Smooth muscle cell (in vitro differentiated cells): ENCODE measurements around the gene NT5C3A. TPM values are rescaled to one million over a fixed set of nuclear protein-coding genes. Genes with fewer than 3 reads are reported as not detected.
"Not testable (repeated sequence)": the region's sequence is repeated elsewhere in the genome, so short reads cannot be mapped to it uniquely, and the experiment has no call there.

ENCODE experiments used
- DNase-seq: peaks from one replicate; lab custom pipeline; 2025; ENCODE audit not compliant: unreplicated experiment; lab: John Stamatoyannopoulos, UW
- H2AFZ ChIP-seq: fragments of 200-600 bp; sonication (generic); 2 replicates; pipeline ENCODE4 v1.6.0; 2016; ENCODE audit warnings: antibody characterized with exemption, low read depth, mild to moderate bottlenecking
- H3F3A ChIP-seq: fragments of 200-600 bp; sonication (generic); 2 replicates; pipeline ENCODE4 v1.6.0; 2017; ENCODE audit warnings: antibody characterized with exemption, low read depth
- H3K27ac ChIP-seq: fragments of 200-600 bp; sonication (generic); 2 replicates; pipeline ENCODE4 v1.5.1; 2016; ENCODE audit warnings: low read depth, mild to moderate bottlenecking
- H3K27me3 ChIP-seq: fragments of 200-600 bp; sonication (generic); 2 replicates; pipeline ENCODE4 v1.6.1; 2016; ENCODE audit warnings: low read depth, mild to moderate bottlenecking
- H3K36me3 ChIP-seq: fragments of 200-600 bp; sonication (generic); 2 replicates; pipeline ENCODE4 v1.5.1; 2016; ENCODE audit warnings: low read depth
- H3K4me1 ChIP-seq: fragments of 200-600 bp; sonication (generic); 2 replicates; pipeline ENCODE4 v1.5.1; 2016; ENCODE audit warnings: low read depth
- H3K4me2 ChIP-seq: fragments of 200-600 bp; sonication (generic); 2 replicates; pipeline ENCODE4 v1.6.0; 2016; ENCODE audit warnings: mild to moderate bottlenecking
- H3K4me3 ChIP-seq: fragments of 200-600 bp; sonication (generic); 2 replicates; pipeline ENCODE4 v1.5.1; 2016; ENCODE audit warnings: mild to moderate bottlenecking
- H3K79me2 ChIP-seq: fragments of 200-600 bp; sonication (generic); 2 replicates; pipeline ENCODE4 v1.6.0; 2016; ENCODE audit warnings: low read depth, mild to moderate bottlenecking
- H3K9ac ChIP-seq: fragments of 200-600 bp; sonication (generic); 2 replicates; pipeline ENCODE4 v1.6.0; 2016; ENCODE audit warnings: low read depth
- H3K9me3 ChIP-seq: fragments of 200-600 bp; sonication (generic); replicated peaks from 2 replicates; pipeline ENCODE4 v1.5.1; 2016; ENCODE audit warnings: low read depth
- H4K20me1 ChIP-seq: fragments of 200-600 bp; sonication (generic); 2 replicates; pipeline ENCODE4 v1.6.0; 2016; ENCODE audit warnings: low read depth
- WGBS: methylation state at CpG from one replicate; pipeline ENCODE4 v1.1.7; 2016; ENCODE audit warnings: low lambda C conversion rate; 5-methylcytosine and 5-hydroxymethylcytosine counted together
- polyA plus RNA-seq: library from polyadenylated mRNA; unstranded; fragments of >200 nt; fragmentation: Nextera tagmentation; extraction: Ambion mirVana; gene quantifications from 2 replicates; pipeline ENCODE4 v1.2.1, GENCODE V29; 2016
- total RNA-seq: library from RNA; depleted of rRNA; stranded (reverse); fragments of >200 nt; gene quantifications from 2 replicates; pipeline ENCODE4 v1.2.3, GENCODE V29; 2014

NT5C3A gene
- total and polyA plus RNA-seq, 2 experiments from 2014 or later: 12.9 to 25.4 TPM

GRCh38 chr7:32979902-32980301 lies 82.7 kb downstream of the NT5C3A start:
- not testable (repeated sequence) for H3K4me1 ChIP-seq, H4K20me1 ChIP-seq, H3K4me3 ChIP-seq, H3F3A ChIP-seq, H3K27me3 ChIP-seq, H3K9ac ChIP-seq, H3K36me3 ChIP-seq, H3K4me2 ChIP-seq, DNase-seq, H2AFZ ChIP-seq, H3K9me3 ChIP-seq, H3K79me2 ChIP-seq
- 40% methylated on average over 2 of the region's 2 CpGs for WGBS
- peak overlapping the region; percentile 60 for H3K27ac ChIP-seq

GRCh38 chr7:32979246-32979645 lies 83.3 kb downstream of the NT5C3A start:
- not testable (repeated sequence) for H3F3A ChIP-seq, H3K9me3 ChIP-seq, H2AFZ ChIP-seq, H3K4me3 ChIP-seq, H4K20me1 ChIP-seq, H3K79me2 ChIP-seq, H3K27me3 ChIP-seq, H3K36me3 ChIP-seq, H3K4me1 ChIP-seq, H3K9ac ChIP-seq, DNase-seq
- H3K27ac ChIP-seq: peak overlapping the region; percentile 60
- H3K4me2 ChIP-seq: peak overlapping the region; percentile 6
- WGBS: 73% methylated on average over 6 of the region's 6 CpGs

- not testable (repeated sequence) for H3K27ac ChIP-seq, H3K36me3 ChIP-seq
- WGBS: 93% methylated on average over 2 of the region's 2 CpGs
Observed at GRCh38 chr7:32977159-32977558, 85.4 kb downstream of the NT5C3A start.

GRCh38 chr7:32971967-32972366 lies 90.6 kb downstream of the NT5C3A start:
- not testable (repeated sequence) for H3K36me3 ChIP-seq, H3K4me2 ChIP-seq, DNase-seq, H3K4me3 ChIP-seq, H2AFZ ChIP-seq, H3K9ac ChIP-seq, H3F3A ChIP-seq, H3K27me3 ChIP-seq, H3K4me1 ChIP-seq, H3K79me2 ChIP-seq, H3K27ac ChIP-seq, H3K9me3 ChIP-seq
- H4K20me1 ChIP-seq: peaks cover 12% of the 10 kb centered on the region
- 71% methylated on average over 2 of the region's 3 CpGs for WGBS

More at GRCh38 chr7:32977159-32977558, 85.4 kb downstream of the NT5C3A start:
- H3K27me3 ChIP-seq, H4K20me1 ChIP-seq, H3K4me1 ChIP-seq, H3K9me3 ChIP-seq, H3K9ac ChIP-seq, H3K4me3 ChIP-seq, DNase-seq, H3K4me2 ChIP-seq, H3F3A ChIP-seq, H3K79me2 ChIP-seq, H2AFZ ChIP-seq: not testable (repeated sequence)

GRCh38 chr7:32967268-32967582 lies 95.4 kb downstream of the NT5C3A start:
- H3F3A ChIP-seq, H3K4me1 ChIP-seq, H3K36me3 ChIP-seq, DNase-seq, H3K4me3 ChIP-seq, H3K27ac ChIP-seq, H3K9me3 ChIP-seq, H3K4me2 ChIP-seq, H3K27me3 ChIP-seq, H3K9ac ChIP-seq, H2AFZ ChIP-seq, H3K79me2 ChIP-seq: not testable (repeated sequence)
- WGBS: 89% methylated on average over 4 of the region's 4 CpGs
- H4K20me1 ChIP-seq: peaks cover 25% of the 10 kb centered on the region

GRCh38 chr7:32966489-32967267 lies 95.9 kb downstream of the NT5C3A start:
- not testable (repeated sequence) for H3F3A ChIP-seq, DNase-seq, H3K9ac ChIP-seq, H3K4me1 ChIP-seq, H3K79me2 ChIP-seq, H2AFZ ChIP-seq, H3K36me3 ChIP-seq, H3K9me3 ChIP-seq, H3K27me3 ChIP-seq, H3K4me2 ChIP-seq, H3K4me3 ChIP-seq, H3K27ac ChIP-seq
- peaks cover 24% of the 10 kb centered on the region for H4K20me1 ChIP-seq
- WGBS: 95% methylated on average over 4 of the region's 5 CpGs
